Smooth muscle cell (in vitro differentiated cells): ENCODE data around the gene C9orf78. TPM values are rescaled to one million over a fixed set of nuclear protein-coding genes. Genes with fewer than 3 reads are reported as not detected.

Source experiments
- DNase-seq: peaks from one replicate; lab custom pipeline; 2025; ENCODE audit not compliant: unreplicated experiment; lab: John Stamatoyannopoulos, UW
- H2AFZ ChIP-seq: fragments of 200-600 bp; sonication (generic); 2 replicates; pipeline ENCODE4 v1.6.0; 2016; ENCODE audit warnings: antibody characterized with exemption, low read depth, mild to moderate bottlenecking
- H3F3A ChIP-seq: fragments of 200-600 bp; sonication (generic); 2 replicates; pipeline ENCODE4 v1.6.0; 2017; ENCODE audit warnings: antibody characterized with exemption, low read depth
- H3K27ac ChIP-seq: fragments of 200-600 bp; sonication (generic); 2 replicates; pipeline ENCODE4 v1.5.1; 2016; ENCODE audit warnings: low read depth, mild to moderate bottlenecking
- H3K27me3 ChIP-seq: fragments of 200-600 bp; sonication (generic); 2 replicates; pipeline ENCODE4 v1.6.1; 2016; ENCODE audit warnings: low read depth, mild to moderate bottlenecking
- H3K36me3 ChIP-seq: fragments of 200-600 bp; sonication (generic); 2 replicates; pipeline ENCODE4 v1.5.1; 2016; ENCODE audit warnings: low read depth
- H3K4me1 ChIP-seq: fragments of 200-600 bp; sonication (generic); 2 replicates; pipeline ENCODE4 v1.5.1; 2016; ENCODE audit warnings: low read depth
- H3K4me2 ChIP-seq: fragments of 200-600 bp; sonication (generic); 2 replicates; pipeline ENCODE4 v1.6.0; 2016; ENCODE audit warnings: mild to moderate bottlenecking
- H3K4me3 ChIP-seq: fragments of 200-600 bp; sonication (generic); 2 replicates; pipeline ENCODE4 v1.5.1; 2016; ENCODE audit warnings: mild to moderate bottlenecking
- H3K79me2 ChIP-seq: fragments of 200-600 bp; sonication (generic); 2 replicates; pipeline ENCODE4 v1.6.0; 2016; ENCODE audit warnings: low read depth, mild to moderate bottlenecking
- H3K9ac ChIP-seq: fragments of 200-600 bp; sonication (generic); 2 replicates; pipeline ENCODE4 v1.6.0; 2016; ENCODE audit warnings: low read depth
- H3K9me3 ChIP-seq: fragments of 200-600 bp; sonication (generic); replicated peaks from 2 replicates; pipeline ENCODE4 v1.5.1; 2016; ENCODE audit warnings: low read depth
- H4K20me1 ChIP-seq: fragments of 200-600 bp; sonication (generic); 2 replicates; pipeline ENCODE4 v1.6.0; 2016; ENCODE audit warnings: low read depth
- CTCF ChIP-seq: fragments of 200-600 bp; sonication (generic); IDR thresholded peaks from 2 replicates; pipeline ENCODE4 v1.5.1; 2017; ENCODE audit warnings: borderline replicate concordance, mild to moderate bottlenecking, antibody characterized with exemption; ENCODE audit not compliant: insufficient read depth, poor library complexity, severe bottlenecking
- WGBS: methylation state at CpG from one replicate; pipeline ENCODE4 v1.1.7; 2016; ENCODE audit warnings: low lambda C conversion rate; 5-methylcytosine and 5-hydroxymethylcytosine counted together
- polyA plus RNA-seq: library from polyadenylated mRNA; unstranded; fragments of >200 nt; fragmentation: Nextera tagmentation; extraction: Ambion mirVana; gene quantifications from 2 replicates; pipeline ENCODE4 v1.2.1, GENCODE V29; 2016
- total RNA-seq: library from RNA; depleted of rRNA; stranded (reverse); fragments of >200 nt; gene quantifications from 2 replicates; pipeline ENCODE4 v1.2.3, GENCODE V29; 2014

C9orf78 gene
- total and polyA plus RNA-seq, 2 experiments from 2014 or later = 38.0 to 53.8 TPM

- peaks cover 34% of the 10 kb centered on the region for H3K79me2 ChIP-seq
- H3K27ac ChIP-seq = peak overlapping the region; percentile 48
- H3K4me1 ChIP-seq = peaks cover 12% of the 10 kb centered on the region
- WGBS = 5% methylated on average over 32 of the region's 32 CpGs
- peak overlapping the region; percentile 75 for H3K4me3 ChIP-seq
- peak overlapping the region; percentile 93 for H3K4me2 ChIP-seq
- no peak for TF ChIP-seq CTCF
- H3F3A ChIP-seq = peaks cover 16% of the 10 kb centered on the region
- peak overlapping the region; percentile 97 for H3K9ac ChIP-seq
- no peaks in the 10 kb centered on the region for H3K9me3 ChIP-seq
- peaks cover 13% of the 10 kb centered on the region for H4K20me1 ChIP-seq
- peaks cover 9% of the 10 kb centered on the region for H3K36me3 ChIP-seq
- H3K27me3 ChIP-seq = no peaks in the 10 kb centered on the region
- DNase-seq = no peak
- peak overlapping the region; percentile 79 for H2AFZ ChIP-seq
Observed at GRCh38 chr9:129834489-129835127, 467 bp downstream of the C9orf78 start.

- Histone ChIP-seq H3K9me3 (no peaks in the 10 kb centered on the region), H3K27ac (no peak overlapping the region), H3K27me3 (no peaks in the 10 kb centered on the region), H2AFZ (no peak overlapping the region), H3K9ac (no peak overlapping the region), H3K4me1 (peaks cover 12% of the 10 kb centered on the region), H3K79me2 (peaks cover 34% of the 10 kb centered on the region), H3K36me3 (peaks cover 9% of the 10 kb centered on the region), H3K4me2 (no peak overlapping the region), H4K20me1 (peaks cover 6% of the 10 kb centered on the region), H3F3A (peaks cover 12% of the 10 kb centered on the region), H3K4me3 (no peak overlapping the region)
- 92% methylated on average over 1 of the region's 1 CpG for WGBS
- TF ChIP-seq CTCF = no peak
- no peak for DNase-seq
Observed at GRCh38 chr9:129832982-129833381, 2.1 kb downstream of the C9orf78 start.

- Histone ChIP-seq H3K9me3 (no peaks in the 10 kb centered on the region), H3K27ac (no peak overlapping the region), H2AFZ (no peak overlapping the region), H3K4me3 (no peak overlapping the region), H3K79me2 (peaks cover 2% of the 10 kb centered on the region), H3K4me1 (peaks cover under 1% of the 10 kb centered on the region), H3K27me3 (no peaks in the 10 kb centered on the region), H4K20me1 (no peaks in the 10 kb centered on the region), H3F3A (no peaks in the 10 kb centered on the region), H3K36me3 (peaks cover 9% of the 10 kb centered on the region), H3K9ac (no peak overlapping the region), H3K4me2 (no peak overlapping the region)
- TF ChIP-seq CTCF = no peak
- 96% methylated on average over 10 of the region's 10 CpGs for WGBS
- no peak for DNase-seq
Observed at GRCh38 chr9:129828969-129829368, 6.1 kb downstream of the C9orf78 start.

GRCh38 chr9:129828051-129828450, 7.0 kb downstream of the C9orf78 start:
- H3K36me3 ChIP-seq = peaks cover 9% of the 10 kb centered on the region
- H3K4me3 ChIP-seq = no peak overlapping the region
- peaks cover 2% of the 10 kb centered on the region for H3K79me2 ChIP-seq
- H3K27ac ChIP-seq = no peak overlapping the region
- 98% methylated on average over 9 of the region's 9 CpGs for WGBS
- DNase-seq = no peak
- H3K27me3 ChIP-seq = no peaks in the 10 kb centered on the region
- H3K9ac ChIP-seq = no peak overlapping the region
- H3F3A ChIP-seq = no peaks in the 10 kb centered on the region
- peaks cover under 1% of the 10 kb centered on the region for H3K4me1 ChIP-seq
- no peak overlapping the region for H3K4me2 ChIP-seq
- TF ChIP-seq CTCF = no peak
- H3K9me3 ChIP-seq = no peaks in the 10 kb centered on the region
- no peak overlapping the region for H2AFZ ChIP-seq
- no peaks in the 10 kb centered on the region for H4K20me1 ChIP-seq
